Lower lobe of right lung (tissue), 2 donors: ENCODE measurements around the gene OTUD5. TPM values are rescaled to one million over a fixed set of nuclear protein-coding genes. Genes with fewer than 3 reads are reported as not detected.

Experiments used
- ATAC-seq, 2 donors: fragments of 200-7000 bp; cut with Tn5 transposase; one replicate each; pipeline ENCODE4 v1.9.1; 2020 to 2022; ENCODE audit warnings: mild to moderate bottlenecking in 2 of 2, moderate library complexity in 2 of 2
- DNase-seq: peaks from one replicate; pipeline ENCODE4 v3.0.0-alpha.2; 2020
- H3K27ac ChIP-seq: fragments of 200-600 bp; one replicate; pipeline ENCODE4 v1.8.0; 2022
- H3K27me3 ChIP-seq: fragments of 200-600 bp; one replicate; pipeline ENCODE4 v1.8.0; 2022; ENCODE audit warnings: low read depth
- H3K36me3 ChIP-seq: fragments of 200-600 bp; one replicate; pipeline ENCODE4 v1.8.0; 2022; ENCODE audit warnings: mild to moderate bottlenecking
- H3K4me1 ChIP-seq: fragments of 200-600 bp; one replicate; pipeline ENCODE4 v1.8.0; 2022
- H3K4me3 ChIP-seq: fragments of 200-600 bp; one replicate; pipeline ENCODE4 v1.8.0; 2022; ENCODE audit warnings: mild to moderate bottlenecking
- H3K9me3 ChIP-seq: fragments of 200-600 bp; one replicate; pipeline ENCODE4 v1.8.0; 2022
- intact Hi-C: fragments of 100-400 bp; cut with DNase I; formaldehyde crosslinking; loops from one replicate; pipeline ENCODE4 v1.11.0; 2022
- total RNA-seq: library from RNA; stranded (reverse); fragmentation: NEBNext Ultra II Directional; extraction: Animal tissue kit (Norgen Biotek cat#: 25700); gene quantifications from one replicate; pipeline ENCODE4 v1.2.1, GENCODE V29; 2021
- TF ChIP-seq, protein P1 (sequence below): fragments of 200-600 bp; IDR thresholded peaks from one replicate; pipeline ENCODE4 v1.8.0; 2022; ENCODE audit warnings: antibody characterized with exemption, mild to moderate bottlenecking
- donor health status: DM: no; HTN: yes; CAD: no; lungs with severe emphysema.

OTUD5 gene
- total RNA-seq, 1 donor from 2014 or later: 45.8 TPM

DNA sequence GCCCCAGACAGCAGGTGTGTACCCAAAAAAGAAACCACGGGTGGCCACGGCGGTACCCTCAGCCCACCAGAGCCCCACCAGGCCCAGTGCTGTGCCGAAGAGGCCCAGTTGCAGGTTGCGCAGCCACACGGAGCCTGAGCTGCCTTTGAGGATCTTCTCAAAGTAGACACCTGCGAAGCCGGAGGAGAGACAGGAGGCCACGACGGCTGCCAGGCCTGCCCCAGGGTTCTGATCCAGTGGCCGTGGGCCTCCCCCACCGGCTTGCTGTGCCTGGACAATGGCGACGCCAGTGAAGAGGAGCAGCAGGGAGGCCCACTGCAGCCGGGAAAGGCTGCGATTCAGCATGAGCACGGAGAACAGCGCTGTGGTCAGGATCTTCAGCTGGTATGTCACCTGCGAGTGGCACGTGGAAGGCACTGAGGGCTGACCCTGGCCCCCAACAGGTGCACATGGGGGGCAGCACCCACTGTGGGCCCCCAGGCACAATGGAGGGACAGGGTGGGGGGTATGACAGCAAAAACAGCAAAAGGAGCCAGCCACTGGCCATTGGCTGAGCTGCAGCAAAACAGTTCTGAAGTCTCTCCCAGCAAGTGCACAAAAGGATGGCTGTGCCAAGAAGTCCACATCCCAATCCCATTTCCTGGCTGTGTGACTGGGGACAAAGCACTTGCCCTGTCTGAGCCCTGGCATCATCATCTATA, 52.2 kb downstream of the OTUD5 start:
- no peaks in the 10 kb centered on the region for H3K4me1 ChIP-seq
- peaks cover 47% of the 10 kb centered on the region for H3K36me3 ChIP-seq
- intact Hi-C loops: no loop called here
- H3K4me3 ChIP-seq: no peak overlapping the region
- TF ChIP-seq, protein P1, sequence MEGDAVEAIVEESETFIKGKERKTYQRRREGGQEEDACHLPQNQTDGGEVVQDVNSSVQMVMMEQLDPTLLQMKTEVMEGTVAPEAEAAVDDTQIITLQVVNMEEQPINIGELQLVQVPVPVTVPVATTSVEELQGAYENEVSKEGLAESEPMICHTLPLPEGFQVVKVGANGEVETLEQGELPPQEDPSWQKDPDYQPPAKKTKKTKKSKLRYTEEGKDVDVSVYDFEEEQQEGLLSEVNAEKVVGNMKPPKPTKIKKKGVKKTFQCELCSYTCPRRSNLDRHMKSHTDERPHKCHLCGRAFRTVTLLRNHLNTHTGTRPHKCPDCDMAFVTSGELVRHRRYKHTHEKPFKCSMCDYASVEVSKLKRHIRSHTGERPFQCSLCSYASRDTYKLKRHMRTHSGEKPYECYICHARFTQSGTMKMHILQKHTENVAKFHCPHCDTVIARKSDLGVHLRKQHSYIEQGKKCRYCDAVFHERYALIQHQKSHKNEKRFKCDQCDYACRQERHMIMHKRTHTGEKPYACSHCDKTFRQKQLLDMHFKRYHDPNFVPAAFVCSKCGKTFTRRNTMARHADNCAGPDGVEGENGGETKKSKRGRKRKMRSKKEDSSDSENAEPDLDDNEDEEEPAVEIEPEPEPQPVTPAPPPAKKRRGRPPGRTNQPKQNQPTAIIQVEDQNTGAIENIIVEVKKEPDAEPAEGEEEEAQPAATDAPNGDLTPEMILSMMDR: no peak
- DNase-seq (no peak), ATAC-seq (no peak)
- no peaks in the 10 kb centered on the region for H3K27me3 ChIP-seq
- H3K9me3 ChIP-seq: no peaks in the 10 kb centered on the region
- H3K27ac ChIP-seq: no peak overlapping the region

DNA sequence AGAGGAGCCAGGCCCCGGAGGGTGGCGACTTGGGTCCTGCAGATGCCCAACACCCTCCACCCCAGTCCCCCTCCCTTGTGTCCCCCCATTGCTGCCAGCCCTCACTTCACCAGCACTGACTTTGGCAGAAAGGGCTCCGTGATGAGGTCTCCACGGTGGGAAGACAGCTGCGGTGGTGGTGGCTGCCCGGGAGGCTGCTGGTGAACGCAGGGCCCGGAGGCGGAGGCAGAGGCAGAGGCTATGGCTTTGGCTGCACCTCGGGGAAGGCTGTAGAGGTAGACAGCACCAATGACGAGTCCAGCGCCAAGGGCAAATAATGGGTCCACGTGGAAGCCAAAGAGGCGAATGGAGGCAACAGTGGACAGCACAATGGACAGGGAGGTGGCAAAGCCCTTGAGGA, 52.8 kb downstream of the OTUD5 start:
- ATAC-seq (no peak), DNase-seq (no peak)
- Histone ChIP-seq H3K4me1 (no peaks in the 10 kb centered on the region), H3K36me3 (peaks cover 47% of the 10 kb centered on the region), H3K9me3 (no peaks in the 10 kb centered on the region), H3K27me3 (no peaks in the 10 kb centered on the region), H3K27ac (no peak overlapping the region), H3K4me3 (no peak overlapping the region)
- intact Hi-C loops: no loop called here
- TF ChIP-seq, protein P1: no peak

DNA sequence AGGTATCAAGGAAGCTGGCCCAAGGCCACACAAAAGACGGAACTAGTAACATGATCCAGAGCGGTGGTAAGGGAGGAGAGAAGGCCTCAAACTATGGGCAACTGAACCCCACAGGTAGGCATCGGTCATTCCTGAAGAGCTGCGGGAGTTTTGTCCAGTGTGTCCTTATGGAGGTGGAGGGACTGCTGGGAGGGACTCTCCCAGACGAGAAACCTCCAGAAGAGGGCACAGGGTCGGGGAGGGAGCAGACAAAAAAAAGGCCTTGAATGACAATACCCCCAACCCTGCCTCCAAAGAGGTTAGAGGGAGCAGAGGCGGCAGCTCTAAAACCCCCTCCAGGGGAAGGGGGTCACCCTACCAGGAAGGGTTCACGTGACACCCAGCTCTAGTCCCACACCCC, 53.2 kb downstream of the OTUD5 start:
- DNase-seq (no peak), ATAC-seq (no peak)
- Histone ChIP-seq H3K4me1 (no peaks in the 10 kb centered on the region), H3K36me3 (peaks cover 52% of the 10 kb centered on the region), H3K4me3 (no peak overlapping the region), H3K27ac (no peak overlapping the region), H3K27me3 (no peaks in the 10 kb centered on the region), H3K9me3 (no peaks in the 10 kb centered on the region)
- TF ChIP-seq, protein P1: no peak
- intact Hi-C loops: no loop called here

DNA sequence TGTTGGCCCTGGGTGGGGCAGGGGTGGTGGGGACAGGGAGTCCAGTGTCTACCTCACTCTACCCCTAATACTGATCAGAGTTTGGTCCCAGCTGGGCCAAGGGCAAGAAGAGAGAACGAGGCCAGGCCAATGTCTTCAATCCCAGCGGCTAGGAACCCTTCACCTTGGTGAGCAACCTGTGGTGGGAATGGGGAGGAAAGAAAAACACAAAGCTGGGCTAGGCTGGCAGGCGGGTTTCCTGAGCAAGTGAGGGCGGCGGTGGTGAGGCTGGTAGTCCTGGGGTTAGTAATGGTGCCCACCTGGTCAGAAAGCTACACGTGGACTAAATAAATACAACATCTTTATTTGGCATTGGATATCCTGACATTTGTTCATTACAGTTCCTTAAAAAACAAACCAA, 54.1 kb downstream of the OTUD5 start:
- TF ChIP-seq, protein P1: no peak
- ATAC-seq: no peak
- Histone ChIP-seq H3K4me3 (no peak overlapping the region), H3K36me3 (peaks cover 53% of the 10 kb centered on the region), H3K27ac (no peak overlapping the region), H3K9me3 (no peaks in the 10 kb centered on the region), H3K27me3 (no peaks in the 10 kb centered on the region), H3K4me1 (no peaks in the 10 kb centered on the region)
- intact Hi-C loops: no loop called here
- no peak for DNase-seq

DNA sequence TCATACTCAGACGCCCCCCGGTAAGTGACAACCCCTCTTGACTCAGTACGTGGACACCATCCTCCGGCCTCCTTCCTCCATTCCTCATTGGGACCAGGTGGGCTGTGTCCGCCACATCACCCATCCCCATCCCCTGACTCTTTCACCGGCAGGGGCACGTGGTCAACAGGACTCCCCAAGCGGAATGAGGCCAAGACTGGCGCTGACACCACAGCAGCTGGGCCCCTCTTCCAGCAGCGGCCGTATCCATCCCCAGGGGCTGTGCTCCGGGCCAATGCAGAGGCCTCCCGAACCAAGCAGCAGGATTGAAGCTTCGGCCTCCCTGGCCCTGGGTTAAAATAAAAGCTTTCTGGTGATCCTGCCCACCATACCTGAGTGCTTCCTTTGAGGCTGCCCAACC, 54.6 kb downstream of the OTUD5 start:
- no peak overlapping the region for H3K4me3 ChIP-seq
- no peak overlapping the region for H3K27ac ChIP-seq
- H3K4me1 ChIP-seq: no peaks in the 10 kb centered on the region
- intact Hi-C loops: no loop called here
- H3K27me3 ChIP-seq: no peaks in the 10 kb centered on the region
- TF ChIP-seq, protein P1: no peak
- no peaks in the 10 kb centered on the region for H3K9me3 ChIP-seq
- ATAC-seq (no peak), DNase-seq (no peak)
- peaks cover 53% of the 10 kb centered on the region for H3K36me3 ChIP-seq
